Naive thymus-derived CD8-positive, alpha-beta T cell (primary cell): Measurements from ENCODE around the gene EDN3. TPM values are rescaled to one million over a fixed set of nuclear protein-coding genes. Genes with fewer than 3 reads are reported as not detected.
"Not testable (repeated sequence)": the region's sequence is repeated elsewhere in the genome, so short reads cannot be mapped to it uniquely, and the experiment has no call there.

Experiments
- ATAC-seq, 2 donors: fragments of 150-1000 bp; cut with Tn5 transposase in 1 of 2; sonication (Bioruptor Pico), chemical (Tn5 transposase) in 1 of 2; 1 replicate in 1 of 2; 2 replicates in 1 of 2; pipeline ENCODE4 v1.10.0; 2021; ENCODE audit warnings: mild to moderate bottlenecking in 2 of 2, moderate library complexity in 2 of 2
- POLR2A ChIA-PET: fragments of 350-600 bp; sonication (Branson Sonifier 250); formaldehyde crosslinking; loops from one replicate; lab custom pipeline; 2021; ENCODE audit warnings: antibody characterized with exemption; lab: Charles Lee
- DNase-seq, 10 donors: peaks; one replicate each; pipeline versions ENCODE4 v3.0.0 to v3.0.0-alpha.2; 2020 to 2022
- H3K27ac Mint-ChIP-seq, 10 donors: one replicate each; pipeline ENCODE4 v1.8.0; 2020 to 2022; ENCODE audit warnings: mild to moderate bottlenecking in 10 of 10, mixed read lengths in 10 of 10, moderate library complexity in 4 of 10, inconsistent platforms in 1 of 10
- H3K27me3 Mint-ChIP-seq, 5 donors: one replicate each; pipeline ENCODE4 v1.8.0; 2021 to 2022; ENCODE audit warnings: mixed read lengths in 5 of 5
- H3K36me3 Mint-ChIP-seq, 3 donors: one replicate each; pipeline ENCODE4 v1.8.0; 2020 to 2022; ENCODE audit warnings: mixed read lengths in 3 of 3, mild to moderate bottlenecking in 2 of 3, inconsistent platforms in 1 of 3
- H3K4me1 Mint-ChIP-seq, 4 donors: one replicate each; pipeline ENCODE4 v1.8.0; 2021 to 2022; ENCODE audit warnings: mixed read lengths in 4 of 4
- H3K4me3 Mint-ChIP-seq, 10 donors: one replicate each; pipeline ENCODE4 v1.8.0; 2020 to 2022; ENCODE audit warnings: mild to moderate bottlenecking in 10 of 10, mixed read lengths in 10 of 10, moderate library complexity in 6 of 10, inconsistent platforms in 1 of 10
- H3K9me3 Mint-ChIP-seq, 9 donors: one replicate each; pipeline ENCODE4 v1.8.0; 2020 to 2022; ENCODE audit warnings: mixed read lengths in 9 of 9, mild to moderate bottlenecking in 3 of 9, inconsistent platforms in 1 of 9, moderate library complexity in 1 of 9
- polyA plus RNA-seq, 3 donors: library from polyadenylated mRNA; unstranded; fragments of 300-500 nt; fragmentation: Illumina TruSeq; gene quantifications; one replicate each; pipeline ENCODE4 v1.2.3, GENCODE V29; 2021
- total RNA-seq, 8 experiments: library from RNA in 2 of 8; stranded (reverse) in 2 of 8; gene quantifications; one replicate each; pipeline ENCODE4 v1.2.3 and lab custom pipeline; 2021 to 2026

The EDN3 gene
- total and polyA plus RNA-seq, 5 experiments from 2014 or later = not detected

DNA sequence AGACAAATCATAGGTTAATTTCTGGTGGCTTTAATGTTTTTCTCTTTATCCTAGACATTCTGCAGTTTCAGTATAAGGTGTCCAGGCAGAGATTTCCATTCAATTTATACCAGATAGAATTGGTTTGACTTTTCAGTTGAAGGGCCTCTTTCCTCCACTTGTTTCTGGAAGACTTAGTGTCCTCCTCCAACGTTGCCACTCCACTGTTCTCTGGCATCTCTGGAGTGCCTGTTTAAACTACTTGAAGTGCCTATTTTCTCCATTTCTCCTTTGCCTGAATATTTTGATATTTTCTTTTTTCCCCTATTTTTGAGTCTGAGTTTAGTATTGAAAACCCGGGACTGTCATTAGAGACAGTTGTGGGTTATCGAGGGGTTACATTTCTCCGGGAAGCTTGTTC is 27.7 kb downstream of the EDN3 start:
- Mint-ChIP-seq H3K9me3 (no peaks in the 10 kb centered on the region), H3K4me3 (no peak overlapping the region), H3K4me1 (no peaks in the 10 kb centered on the region), H3K27me3 (peaks cover 0 to 20% (median 5%) of the 10 kb centered on the region in 5 donors), H3K27ac (no peak overlapping the region), H3K36me3 (no peaks in the 10 kb centered on the region)
- ATAC-seq (no peak), DNase-seq (no peak)
- POLR2A ChIA-PET = no interaction called here

DNA sequence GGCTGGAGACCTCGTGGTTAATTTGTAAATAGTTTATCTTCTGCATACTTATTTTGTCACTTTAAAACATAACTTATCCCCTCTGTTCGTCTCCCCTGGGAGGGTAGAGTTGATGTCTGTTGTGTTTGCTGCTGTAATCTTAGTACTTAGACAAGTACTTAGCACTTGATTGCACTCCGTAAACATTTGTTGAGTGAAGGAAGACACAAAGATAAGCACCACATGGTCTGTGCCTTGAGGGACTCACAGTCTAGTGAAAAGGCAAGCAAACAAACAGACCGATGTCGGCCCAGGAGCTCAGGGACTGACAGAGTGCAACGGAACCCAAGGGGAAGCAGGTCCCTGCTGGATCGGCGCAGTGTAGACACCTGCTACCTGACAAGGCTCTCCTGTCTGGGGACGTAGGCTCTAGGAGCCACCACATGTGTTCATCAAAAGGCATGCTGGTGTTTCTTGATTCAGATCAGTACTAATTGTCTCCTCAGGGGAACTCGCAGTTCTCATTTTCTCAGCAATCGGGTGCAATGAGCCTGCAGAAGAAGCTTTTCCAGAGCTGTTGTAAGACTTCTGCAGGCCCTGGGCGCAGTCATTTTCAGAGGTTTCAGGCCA is 31.4 kb downstream of the EDN3 start:
- POLR2A ChIA-PET = no interaction called here
- H3K36me3 Mint-ChIP-seq = no peaks in the 10 kb centered on the region
- H3K4me3 Mint-ChIP-seq = no peak overlapping the region
- ATAC-seq = no peak
- no peak for DNase-seq
- H3K4me1 Mint-ChIP-seq = peaks cover 0 to 2% (median 0%) of the 10 kb centered on the region in 4 donors
- H3K27me3 Mint-ChIP-seq = peaks cover 0 to 13% (median 5%) of the 10 kb centered on the region in 5 donors
- no peak overlapping the region for H3K27ac Mint-ChIP-seq
- no peaks in the 10 kb centered on the region for H3K9me3 Mint-ChIP-seq

DNA sequence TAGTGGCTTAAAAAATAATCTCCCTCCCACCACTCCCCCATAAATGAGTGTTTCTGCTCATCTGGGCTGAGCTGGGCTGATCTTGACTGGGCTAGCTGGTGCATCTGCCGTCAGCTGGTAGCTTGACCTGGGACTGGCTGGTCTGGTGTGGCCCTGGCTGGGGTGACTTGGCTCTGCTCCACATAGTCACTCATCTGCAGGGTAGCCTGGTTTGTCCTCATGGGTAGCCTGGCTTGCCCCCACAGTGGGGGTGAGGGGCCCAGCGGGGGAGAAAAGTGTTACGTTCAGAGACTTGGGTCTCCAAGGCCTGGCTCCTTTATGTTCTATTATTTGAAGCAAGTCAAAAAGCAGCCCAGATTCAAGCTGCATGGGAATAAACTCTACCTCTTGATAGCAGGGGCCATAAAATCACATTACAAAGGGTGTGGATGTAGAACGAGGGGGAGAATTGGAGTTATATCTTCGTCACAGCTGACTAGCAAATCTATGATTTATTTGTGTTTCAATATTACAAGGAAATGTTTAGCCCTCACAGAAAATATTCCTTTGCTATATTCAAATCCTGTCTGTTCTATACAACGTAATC is 32.9 kb downstream of the EDN3 start:
- peaks cover 0 to 13% (median 5%) of the 10 kb centered on the region in 5 donors for H3K27me3 Mint-ChIP-seq
- ATAC-seq (no peak), DNase-seq (no peak)
- H3K27ac Mint-ChIP-seq = peak overlapping the region in 1 of 10 donors; percentile 46
- H3K4me1 Mint-ChIP-seq = peaks cover 0 to 2% (median 0%) of the 10 kb centered on the region in 4 donors
- POLR2A ChIA-PET = interaction anchor here (1.0 kb wide), 1 partner anchor 8 kb away, joined by 3 read pairs; no protein-coding TSS in a partner anchor
- H3K4me3 Mint-ChIP-seq = no peak overlapping the region
- H3K36me3 Mint-ChIP-seq = no peaks in the 10 kb centered on the region
- H3K9me3 Mint-ChIP-seq = no peaks in the 10 kb centered on the region

DNA sequence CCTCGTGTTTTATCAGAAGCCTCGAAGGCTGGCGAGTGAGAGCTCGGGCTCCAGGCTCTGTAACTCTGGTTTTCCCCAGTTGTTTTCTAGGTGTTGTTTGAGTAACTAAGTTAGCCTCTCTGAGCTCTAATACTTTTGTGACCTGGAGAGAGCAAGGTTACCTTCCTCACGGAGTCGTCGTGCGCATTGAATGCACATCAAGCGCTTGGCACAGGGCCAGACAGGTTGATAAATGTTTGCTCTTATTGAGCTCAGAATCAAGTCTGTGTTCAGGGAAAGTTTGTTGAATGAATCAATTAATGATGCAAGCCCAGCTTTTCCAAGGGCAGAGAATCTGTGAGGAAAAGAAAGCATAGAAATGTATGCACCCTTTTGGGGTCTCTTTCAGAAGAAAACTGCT is 33.5 kb downstream of the EDN3 start:
- ATAC-seq (no peak), DNase-seq (no peak)
- POLR2A ChIA-PET = interaction anchor here (1.0 kb wide), 1 partner anchor 9 kb away, joined by 3 read pairs; no protein-coding TSS in a partner anchor
- Mint-ChIP-seq H3K4me3 (no peak overlapping the region), H3K27me3 (peaks cover 0 to 13% (median 5%) of the 10 kb centered on the region in 5 donors), H3K4me1 (peaks cover 0 to 2% (median 0%) of the 10 kb centered on the region in 4 donors), H3K36me3 (no peaks in the 10 kb centered on the region), H3K27ac (peak overlapping the region in 1 of 10 donors; percentile 46), H3K9me3 (no peaks in the 10 kb centered on the region)

DNA sequence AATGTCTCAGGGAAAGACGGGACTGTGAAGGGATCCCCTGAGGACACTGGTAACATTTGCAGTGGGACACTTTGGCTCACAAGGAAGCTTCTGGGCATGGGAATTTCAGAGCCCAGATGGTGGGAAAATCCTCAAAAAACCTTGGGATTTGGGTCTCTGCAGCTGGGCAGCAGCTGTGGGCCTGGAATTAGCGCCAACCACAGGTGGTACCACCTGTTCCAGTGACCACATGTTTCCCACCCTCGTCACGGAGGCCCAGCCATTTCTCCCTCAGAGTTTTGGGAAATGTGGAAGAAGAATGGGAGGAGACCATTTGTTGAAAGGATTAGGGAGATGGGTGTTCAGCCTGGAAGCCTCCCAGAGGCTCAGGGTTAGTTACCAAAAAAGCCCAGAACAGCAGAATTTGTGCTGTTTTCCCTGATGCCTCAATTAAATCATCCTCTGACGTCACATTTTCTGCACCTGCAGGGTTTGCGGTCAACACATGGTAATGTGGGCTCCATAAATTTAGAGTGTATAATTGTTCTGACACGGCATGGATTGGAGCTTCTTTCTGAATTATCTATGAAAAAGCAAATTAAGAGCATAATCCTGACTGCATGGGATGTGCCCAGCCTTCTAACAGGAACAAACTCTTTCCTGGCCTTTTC is 34.4 kb downstream of the EDN3 start:
- Mint-ChIP-seq H3K27me3 (peaks cover 0 to 13% (median 5%) of the 10 kb centered on the region in 5 donors), H3K4me1 (peaks cover 0 to 2% (median 0%) of the 10 kb centered on the region in 4 donors), H3K27ac (no peak overlapping the region), H3K9me3 (no peaks in the 10 kb centered on the region), H3K4me3 (no peak overlapping the region), H3K36me3 (no peaks in the 10 kb centered on the region)
- POLR2A ChIA-PET = interaction anchor here (1.0 kb wide), 1 partner anchor 9 kb away, joined by 3 read pairs; no protein-coding TSS in a partner anchor
- DNase-seq (no peak), ATAC-seq (no peak)

DNA sequence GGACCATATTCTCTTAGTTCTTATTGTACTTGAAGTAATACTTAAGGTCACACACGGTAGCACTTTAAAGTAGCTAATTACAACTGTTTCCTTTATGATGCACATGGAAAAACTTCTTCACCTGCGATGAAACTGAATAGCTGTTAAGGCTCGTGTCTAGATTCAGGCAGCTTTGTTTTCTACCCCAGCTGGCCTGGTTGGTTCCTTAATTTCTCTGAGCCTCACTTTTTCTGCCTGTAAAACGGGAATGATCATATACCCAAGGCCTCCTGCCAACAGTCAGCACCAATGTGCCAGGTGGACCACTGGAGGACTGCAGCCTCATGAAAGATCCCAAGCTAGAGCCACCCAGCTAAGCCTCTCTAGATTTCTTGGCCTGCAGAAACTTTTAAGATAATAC is 35.0 kb downstream of the EDN3 start:
- no peak overlapping the region for H3K4me3 Mint-ChIP-seq
- POLR2A ChIA-PET = no interaction called here
- no peak overlapping the region for H3K27ac Mint-ChIP-seq
- no peaks in the 10 kb centered on the region for H3K9me3 Mint-ChIP-seq
- no peaks in the 10 kb centered on the region for H3K36me3 Mint-ChIP-seq
- ATAC-seq (no peak), DNase-seq (no peak)
- peaks cover 0 to 2% (median 0%) of the 10 kb centered on the region in 4 donors for H3K4me1 Mint-ChIP-seq
- peaks cover 0 to 13% (median 5%) of the 10 kb centered on the region in 5 donors for H3K27me3 Mint-ChIP-seq

DNA sequence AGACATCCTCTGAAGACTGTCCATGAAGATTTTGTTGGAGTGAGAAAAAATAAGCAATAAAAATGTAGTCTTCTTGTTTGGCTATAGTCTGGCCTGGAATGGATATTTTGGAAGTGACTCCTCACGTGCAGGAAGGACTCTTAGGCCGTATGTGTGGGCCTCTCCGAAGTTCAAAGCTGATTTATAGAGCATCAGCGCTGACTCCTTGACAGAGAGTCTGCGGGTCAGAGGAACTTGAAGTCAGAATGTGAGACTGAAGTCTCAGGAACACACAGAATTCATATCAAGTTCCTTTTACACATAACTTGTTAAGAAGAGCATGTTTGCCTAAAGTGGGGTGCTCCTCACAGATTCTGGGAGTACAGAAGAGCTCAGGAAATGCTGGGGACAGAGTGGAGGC is 36.1 kb downstream of the EDN3 start:
- DNase-seq (no peak), ATAC-seq (no peak)
- Mint-ChIP-seq H3K36me3 (no peaks in the 10 kb centered on the region), H3K9me3 (no peaks in the 10 kb centered on the region), H3K27me3 (peaks cover 0 to 6% (median 2%) of the 10 kb centered on the region in 5 donors), H3K4me1 (peaks cover 0 to 2% (median 0%) of the 10 kb centered on the region in 4 donors), H3K27ac (no peak overlapping the region), H3K4me3 (no peak overlapping the region)
- POLR2A ChIA-PET = no interaction called here

DNA sequence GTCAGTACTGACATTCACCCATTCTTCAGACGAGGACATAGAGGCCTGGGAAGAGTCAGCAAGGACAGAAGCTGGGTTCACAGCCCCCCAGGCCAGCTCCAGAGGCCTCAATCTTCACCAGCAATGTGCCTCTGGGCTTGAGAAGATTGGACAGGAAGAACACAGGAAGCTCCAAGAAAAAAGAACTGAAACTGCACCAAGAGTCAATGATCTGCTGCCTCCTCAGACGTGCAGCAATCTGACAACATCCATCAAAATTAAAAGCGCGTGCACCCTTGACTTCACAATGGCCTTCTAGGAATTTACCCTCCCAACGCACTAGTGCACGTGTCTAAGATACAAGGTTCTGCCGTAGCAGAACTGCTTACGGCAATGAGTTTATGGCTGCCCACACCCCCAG is 38.0 kb downstream of the EDN3 start:
- H3K27me3 Mint-ChIP-seq, POLR2A ChIA-PET, DNase-seq, H3K9me3 Mint-ChIP-seq, H3K4me1 Mint-ChIP-seq, H3K4me3 Mint-ChIP-seq, H3K36me3 Mint-ChIP-seq, ATAC-seq: not testable (repeated sequence)
- H3K27ac Mint-ChIP-seq = peak overlapping the region in 1 of 10 donors; percentile 37

DNA sequence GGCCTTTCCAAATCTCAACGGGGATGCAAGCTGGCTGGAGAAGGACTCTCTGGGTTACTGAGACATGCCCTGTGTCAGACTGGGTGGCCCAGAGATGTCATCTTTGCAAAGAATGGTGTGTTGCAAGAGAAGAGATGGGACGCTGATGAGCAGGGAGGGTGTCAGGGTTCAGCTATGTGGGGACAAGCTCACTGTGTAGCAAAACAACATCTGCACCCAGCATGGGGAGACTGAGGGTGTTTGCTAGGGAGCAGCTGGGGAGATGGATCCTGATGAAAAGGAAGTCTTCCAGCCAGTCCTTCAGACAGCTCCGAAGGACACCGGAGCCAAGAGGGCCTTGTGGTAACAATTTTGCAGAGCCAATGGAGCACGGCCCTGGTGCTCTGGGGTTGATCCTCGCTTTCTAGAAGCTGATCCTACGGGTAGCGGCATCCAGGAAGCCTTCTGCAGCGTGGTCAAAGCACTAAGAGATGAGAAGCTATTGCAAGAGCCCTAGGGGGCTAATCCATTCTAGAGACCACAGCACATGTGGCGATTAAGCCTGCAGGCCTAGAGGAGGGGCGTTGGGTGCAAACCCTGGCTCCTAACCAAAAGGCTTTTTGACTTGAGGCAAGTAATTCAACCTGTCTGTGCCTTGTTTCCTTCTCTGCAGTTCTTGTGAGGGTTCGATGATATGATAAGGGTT is 39.9 kb downstream of the EDN3 start:
- H3K27me3 Mint-ChIP-seq = no peaks in the 10 kb centered on the region
- H3K4me1 Mint-ChIP-seq = no peaks in the 10 kb centered on the region
- POLR2A ChIA-PET = no interaction called here
- peak overlapping the region in 1 of 10 donors; percentile 28 for H3K27ac Mint-ChIP-seq
- no peaks in the 10 kb centered on the region for H3K36me3 Mint-ChIP-seq
- ATAC-seq = no peak
- no peak overlapping the region for H3K4me3 Mint-ChIP-seq
- DNase-seq = no peak
- H3K9me3 Mint-ChIP-seq = peaks cover 0 to 2% (median 0%) of the 10 kb centered on the region in 9 donors

DNA sequence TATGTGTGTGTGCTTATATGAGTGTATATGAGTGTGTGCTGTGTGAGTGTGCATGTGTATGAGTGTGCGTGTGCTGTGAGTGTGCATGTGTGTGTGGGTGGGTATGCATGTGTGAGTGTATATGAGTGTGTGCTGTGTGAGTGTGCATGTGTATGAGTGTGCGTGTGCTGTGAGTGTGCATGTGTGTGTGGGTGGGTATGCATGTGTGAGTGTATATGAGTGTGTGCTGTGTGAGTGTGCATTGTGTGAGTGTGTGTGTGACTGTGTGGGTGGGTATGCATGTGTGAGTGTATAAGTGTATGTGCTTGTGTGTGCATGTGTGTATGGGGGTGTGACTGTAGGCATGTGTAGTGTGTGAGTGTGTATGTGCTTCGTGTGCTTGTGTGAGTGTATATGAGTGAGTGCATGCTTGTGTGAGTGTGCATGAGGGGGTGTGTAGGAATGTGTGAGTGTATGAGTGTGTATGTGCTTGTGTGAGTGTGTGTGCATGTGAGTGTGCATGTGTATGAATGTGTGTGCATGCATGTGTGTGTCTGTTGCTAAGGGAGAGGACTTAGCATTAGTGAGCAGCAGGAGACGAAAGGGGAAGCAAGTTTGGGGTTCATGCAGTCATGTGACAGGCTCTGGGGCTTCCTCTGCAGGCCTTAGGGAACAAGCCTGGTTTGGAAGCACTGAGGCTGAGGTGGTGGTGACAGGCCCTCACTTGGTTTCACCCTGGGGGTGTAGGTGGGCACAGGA is 41.0 kb downstream of the EDN3 start:
- H3K27me3 Mint-ChIP-seq = not testable (repeated sequence)

DNA sequence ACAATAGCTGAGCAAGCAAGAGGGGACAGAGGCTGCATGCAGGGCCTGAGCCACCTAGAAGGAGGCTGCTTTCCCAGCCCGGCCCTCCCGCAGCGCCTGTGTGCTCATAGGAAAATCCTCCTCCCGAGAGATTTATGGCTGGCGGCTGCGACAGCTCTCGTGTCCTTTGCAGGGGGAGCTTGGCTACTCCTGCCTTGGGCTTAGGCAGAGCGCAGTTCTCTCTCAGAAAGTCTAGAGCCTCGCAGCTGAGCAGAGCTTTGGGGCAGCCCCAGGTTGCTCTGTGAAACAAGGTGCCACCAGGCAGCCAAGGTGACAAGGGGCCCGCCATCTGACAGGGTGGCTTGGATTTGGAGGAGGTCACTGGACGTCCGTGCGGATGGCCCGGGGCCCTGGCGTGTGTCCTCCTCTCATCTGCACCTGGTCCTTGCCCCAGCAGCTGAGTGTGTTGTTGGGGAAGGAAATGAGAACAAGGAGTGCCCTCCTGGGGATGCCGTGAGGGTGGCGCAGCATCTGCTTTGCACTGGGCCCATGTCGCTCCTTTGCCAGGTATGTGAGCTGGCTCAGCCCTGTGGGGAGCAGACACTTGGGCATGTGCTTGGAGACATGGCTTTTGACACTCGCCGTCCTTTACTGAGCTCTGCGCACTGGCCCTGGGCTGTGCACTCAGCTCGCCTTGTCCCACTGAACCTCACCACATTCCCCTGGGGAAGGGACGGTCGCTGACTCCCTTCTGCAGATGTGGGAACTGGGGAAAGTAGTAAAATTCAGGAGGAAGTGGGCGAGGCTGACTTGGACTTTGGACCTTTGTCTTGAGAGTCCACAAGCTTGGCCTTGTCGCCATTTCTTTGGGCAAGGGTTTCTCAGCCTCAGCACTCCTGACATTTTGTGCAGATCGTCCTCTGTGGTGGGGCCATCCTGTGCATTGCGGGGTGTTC is 41.9 kb downstream of the EDN3 start:
- no peaks in the 10 kb centered on the region for H3K36me3 Mint-ChIP-seq
- peaks cover 0 to 2% (median 0%) of the 10 kb centered on the region in 9 donors for H3K9me3 Mint-ChIP-seq
- DNase-seq (no peak), ATAC-seq (no peak)
- no peaks in the 10 kb centered on the region for H3K27me3 Mint-ChIP-seq
- POLR2A ChIA-PET = no interaction called here
- no peaks in the 10 kb centered on the region for H3K4me1 Mint-ChIP-seq
- H3K27ac Mint-ChIP-seq = no peak overlapping the region
- H3K4me3 Mint-ChIP-seq = no peak overlapping the region

More for the DNA sequence above, 41.0 kb downstream of the EDN3 start:
- H3K36me3 Mint-ChIP-seq, DNase-seq, POLR2A ChIA-PET, H3K4me3 Mint-ChIP-seq, H3K27ac Mint-ChIP-seq, ATAC-seq, H3K4me1 Mint-ChIP-seq, H3K9me3 Mint-ChIP-seq: not testable (repeated sequence)
